ENCODE results near the gene NFIB. TPM values are rescaled to one million over a fixed set of nuclear protein-coding genes. Genes with fewer than 3 reads are reported as not detected.

Gene NFIB
- total and polyA plus RNA-seq, 2 of the 8 experiments (the other 6 are each of a cell fraction or from before 2014, with no cell fraction given): 2.6 to 13.1 TPM

DNA sequence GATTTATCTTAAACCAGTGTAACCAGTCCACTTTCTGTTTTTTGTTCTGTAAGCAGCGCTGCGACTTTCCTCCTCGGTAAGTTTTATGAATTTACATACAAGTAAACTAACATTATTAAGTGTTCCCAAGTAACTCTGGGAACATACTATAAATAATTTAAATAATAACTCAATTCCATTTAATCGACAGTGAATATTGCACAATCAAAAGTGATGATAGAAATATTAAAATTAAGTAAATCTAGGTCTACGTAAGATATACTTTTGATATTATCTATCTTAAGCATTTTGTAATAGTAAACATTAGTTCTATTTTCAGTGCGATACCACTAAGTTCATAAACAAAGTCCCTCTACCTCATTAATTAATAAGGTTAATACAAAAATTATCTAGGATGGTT is 7.8 kb downstream of the NFIB start:
- WGBS, 2 experiments (ENCODE audit: extremely low coverage in 1 of 2, insufficient coverage in 1 of 2, insufficient read length in 1 of 2, insufficient replicate concordance in 2 of 2, low coverage in 1 of 2, low lambda C conversion rate in 2 of 2, missing lambda C conversion rate in 1 of 2): 90% methylated on average over 6 of the region's 6 CpGs; no CpG with 5 or more reads in 1 of the 2 experiments
- no peak overlapping the region for H2AK5ac ChIP-seq (ENCODE audit: low read depth, low read length)
- H3K36me3 ChIP-seq (ENCODE audit: control insufficient read depth in 2 of 4, insufficient read depth in 4 of 4, low read length in 3 of 4): peaks cover 0 to 12% (median 1%) of the 10 kb centered on the region in 4 experiments; a peak in 3 of 8 replicates
- H3K14ac ChIP-seq (ENCODE audit: insufficient read length): no peak overlapping the region
- H2BK5ac ChIP-seq (ENCODE audit: low read depth, low read length): no peak overlapping the region
- no peaks in the 10 kb centered on the region for H3K9me3 ChIP-seq (ENCODE audit: insufficient read depth in 2 of 2, low read depth in 1 of 2, low read length in 1 of 2)
- H3K23me2 ChIP-seq (ENCODE audit: low read depth, low read length): no peaks in the 10 kb centered on the region
- FAIRE-seq: no peak
- no peak overlapping the region for H4K5ac ChIP-seq (ENCODE audit: insufficient read length, low read depth, low read length)
- H2AFZ ChIP-seq (ENCODE audit: low read length): no peak overlapping the region
- ChIA-PET CTCF (ENCODE audit: partially characterized antibody) (interaction anchor here (1.1 to 3.3 kb wide), 3 partner anchors 26 to 47 kb away, joined by 3 to 14 read pairs (median 3); no protein-coding TSS in a partner anchor), POLR2A (ENCODE audit: partially characterized antibody) (no interaction called here)
- no peak overlapping the region for H2BK12ac ChIP-seq (ENCODE audit: low read depth, low read length)
- no peak overlapping the region for H3K18ac ChIP-seq (ENCODE audit: extremely low read depth, low read length)
- H3K4me2 ChIP-seq (ENCODE audit: insufficient read depth in 1 of 2, low read depth in 2 of 2, low read length in 2 of 2): no peak overlapping the region
- H3K27me3 ChIP-seq (replicated peaks in 1 of 4; ENCODE audit: control insufficient read depth in 3 of 4, extremely low read depth in 1 of 4, insufficient read depth in 3 of 4, low read length in 3 of 4): no peaks in the 10 kb centered on the region
- H2BK15ac ChIP-seq (ENCODE audit: low read length): no peak overlapping the region
- H3K4ac ChIP-seq (replicated peaks; ENCODE audit: insufficient read length, low read depth, low read length): no peak overlapping the region
- H3K79me2 ChIP-seq (ENCODE audit: control insufficient read depth in 1 of 2, insufficient read depth in 2 of 2, low read length in 2 of 2): peaks cover 0 to 35% of the 10 kb centered on the region in 2 experiments; a peak in 3 of 4 replicates
- H3K23ac ChIP-seq (ENCODE audit: insufficient read length): no peak overlapping the region
- H3K56ac ChIP-seq (replicated peaks; ENCODE audit: insufficient read length, low read depth, low read length): no peak overlapping the region
- H3K4me1 ChIP-seq (replicated peaks in 1 of 4; ENCODE audit: control insufficient read depth in 3 of 4, insufficient read depth in 4 of 4, low read length in 3 of 4): peaks cover 0 to 3% (median 1%) of the 10 kb centered on the region in 4 experiments; a peak in 1 of 7 replicates
- H4K8ac ChIP-seq (ENCODE audit: extremely low read depth, insufficient read depth, low read length): no peak overlapping the region
- H4K91ac ChIP-seq (replicated peaks; ENCODE audit: insufficient read length, low read length): no peak overlapping the region
- no peaks in the 10 kb centered on the region for H4K20me1 ChIP-seq (replicated peaks in 1 of 2; ENCODE audit: control insufficient read depth in 1 of 2, insufficient read depth in 2 of 2, low read length in 2 of 2)
- no peak for DNase-seq (ENCODE audit: low read depth in 1 of 2, low spot score in 2 of 2)
- TF ChIP-seq SIX5 (IDR thresholded peaks at IDR 0.05; ENCODE audit: low read depth, low read length): no peak
- no peak for TF ChIP-seq GABPA (IDR thresholded peaks at IDR 0.05; ENCODE audit: borderline replicate concordance, insufficient read depth, low read length)
- TF ChIP-seq BCL11A (IDR thresholded peaks at IDR 0.05; ENCODE audit: low read depth in 2 of 2, low read length in 2 of 2): no peak
- TF ChIP-seq CEBPB (IDR thresholded peaks at IDR 0.05; ENCODE audit: low read depth, low read length): no peak
- no peak for TF ChIP-seq MAFK (IDR thresholded peaks at IDR 0.05; ENCODE audit: low read depth, low read length)
- TF ChIP-seq, protein P1, sequence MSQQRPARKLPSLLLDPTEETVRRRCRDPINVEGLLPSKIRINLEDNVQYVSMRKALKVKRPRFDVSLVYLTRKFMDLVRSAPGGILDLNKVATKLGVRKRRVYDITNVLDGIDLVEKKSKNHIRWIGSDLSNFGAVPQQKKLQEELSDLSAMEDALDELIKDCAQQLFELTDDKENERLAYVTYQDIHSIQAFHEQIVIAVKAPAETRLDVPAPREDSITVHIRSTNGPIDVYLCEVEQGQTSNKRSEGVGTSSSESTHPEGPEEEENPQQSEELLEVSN (IDR thresholded peaks at IDR 0.05): no peak
- no peak for TF ChIP-seq GTF2F1 (IDR thresholded peaks at IDR 0.05; ENCODE audit: borderline replicate concordance, low read depth, low read length)
- no peak for TF ChIP-seq POLR2A (IDR thresholded peaks at IDR 0.05; ENCODE audit: control extremely low read depth in 1 of 2, low read depth in 2 of 2, low read length in 2 of 2)
- TF ChIP-seq NANOG (IDR thresholded peaks at IDR 0.05; ENCODE audit: insufficient read depth, low read depth, low read length, poor library complexity, severe bottlenecking): no peak
- TF ChIP-seq SIRT6 (IDR thresholded peaks at IDR 0.05; ENCODE audit: low read length): no peak
- no peak for TF ChIP-seq TAF7 (optimal IDR thresholded peaks at IDR 0.05; ENCODE audit: borderline replicate concordance, low read depth, low read length)
- no peak for TF ChIP-seq POLR2AphosphoS5 (IDR thresholded peaks at IDR 0.05; ENCODE audit: low read depth, low read length)
- no peak overlapping the region for H3K9ac ChIP-seq (replicated peaks in 1 of 4; ENCODE audit: extremely low read depth in 1 of 4, low read depth in 3 of 4, low read length in 3 of 4)
- H2BK20ac ChIP-seq (ENCODE audit: low read length): no peak overlapping the region
- H3K79me1 ChIP-seq (ENCODE audit: low read depth, low read length): no peaks in the 10 kb centered on the region
- H3K4me3 ChIP-seq (ENCODE audit: extremely low read depth in 1 of 4, insufficient read depth in 2 of 4, low read depth in 3 of 4, low read length in 4 of 4): no peak overlapping the region
- H2BK120ac ChIP-seq (replicated peaks; ENCODE audit: low read depth, low read length): no peak overlapping the region
- no peak overlapping the region for H3K27ac ChIP-seq (ENCODE audit: low read depth, low read length)
